Naive B cell (primary cell): Measurements from ENCODE around the gene ARHGAP19. TPM values are rescaled to one million over a fixed set of nuclear protein-coding genes. Genes with fewer than 3 reads are reported as not detected.

ENCODE experiments used
- ATAC-seq, 2 donors: fragments of 150-1000 bp; cut with Tn5 transposase; 2 replicates each; pipeline ENCODE4 v1.10.0; 2021; ENCODE audit warnings: low read depth in 2 of 2, mild to moderate bottlenecking in 2 of 2, moderate library complexity in 2 of 2
- DNase-seq: peaks from one replicate; pipeline ENCODE4 v3.0.0; 2022
- H3K27ac Mint-ChIP-seq, 6 donors: one replicate each; pipeline ENCODE4 v1.8.0; 2020 to 2022; ENCODE audit warnings: mild to moderate bottlenecking in 6 of 6, mixed read lengths in 6 of 6, moderate library complexity in 5 of 6, inconsistent platforms in 2 of 6
- H3K27me3 Mint-ChIP-seq, 3 donors: one replicate each; pipeline ENCODE4 v1.8.0; 2021 to 2022; ENCODE audit warnings: mixed read lengths in 3 of 3, mild to moderate bottlenecking in 1 of 3
- H3K36me3 Mint-ChIP-seq, 2 donors: one replicate each; pipeline ENCODE4 v1.8.0; 2020 to 2022; ENCODE audit warnings: mixed read lengths in 2 of 2, inconsistent platforms in 1 of 2, mild to moderate bottlenecking in 1 of 2
- H3K4me1 Mint-ChIP-seq, 3 donors: one replicate each; pipeline ENCODE4 v1.8.0; 2020 to 2022; ENCODE audit warnings: mixed read lengths in 3 of 3, inconsistent platforms in 1 of 3, mild to moderate bottlenecking in 1 of 3, moderate library complexity in 1 of 3
- H3K4me3 Mint-ChIP-seq, 8 donors: one replicate each; pipeline ENCODE4 v1.8.0; 2020 to 2022; ENCODE audit warnings: mild to moderate bottlenecking in 8 of 8, mixed read lengths in 8 of 8, moderate library complexity in 8 of 8, inconsistent platforms in 2 of 8
- H3K9me3 Mint-ChIP-seq, 7 donors: one replicate each; pipeline ENCODE4 v1.8.0; 2020 to 2022; ENCODE audit warnings: mixed read lengths in 7 of 7, mild to moderate bottlenecking in 5 of 7, inconsistent platforms in 2 of 7, moderate library complexity in 1 of 7
- polyA plus RNA-seq, 6 donors: library from polyadenylated mRNA; unstranded; fragments of 300-500 nt; fragmentation: Illumina TruSeq; gene quantifications; one replicate each; pipeline ENCODE4 v1.2.3, GENCODE V29; 2021; ENCODE audit warnings: low read depth in 6 of 6

ARHGAP19 gene
- polyA plus RNA-seq, 6 donors from 2014 or later = 6.2 to 19.3 (median 9.4) TPM

DNA sequence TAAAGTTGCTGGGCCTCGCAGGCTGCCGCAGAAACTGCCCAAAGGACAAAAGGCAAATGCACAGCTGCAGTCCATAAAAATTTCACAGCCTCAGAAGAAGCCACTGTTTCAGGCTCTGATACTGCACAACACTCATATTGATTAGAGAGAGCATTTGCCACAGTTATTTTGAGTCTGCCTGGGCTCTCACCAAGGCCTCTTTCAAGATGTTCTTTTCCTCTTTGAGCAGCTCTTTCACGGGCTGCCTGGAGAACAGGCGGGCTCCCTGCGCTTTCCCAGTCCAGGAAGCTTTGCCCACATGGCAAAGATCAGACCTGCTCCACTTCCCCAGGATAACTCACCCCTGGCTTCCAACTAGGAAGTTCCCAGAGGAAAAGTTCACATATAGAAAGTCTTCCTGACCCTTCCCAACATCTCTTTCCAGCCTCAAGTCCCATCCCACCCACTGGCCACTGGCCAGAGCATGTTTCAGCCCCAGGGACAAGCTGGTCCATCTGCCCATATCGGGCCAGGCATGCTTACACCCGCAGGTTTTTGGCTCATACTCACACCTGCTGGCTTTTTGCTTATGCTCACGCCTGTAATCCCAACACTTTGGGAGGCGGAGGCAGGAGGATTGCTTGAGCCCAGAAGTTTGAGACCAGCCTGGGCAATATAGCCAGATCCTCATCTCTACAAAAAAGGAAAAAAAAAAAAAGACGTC is 110.0 kb downstream of the ARHGAP19 start:
- H3K4me3 Mint-ChIP-seq = no peak overlapping the region
- H3K36me3 Mint-ChIP-seq = peaks cover 0 to 8% of the 10 kb centered on the region in 2 donors
- ATAC-seq = no peak
- no peak overlapping the region for H3K27ac Mint-ChIP-seq
- H3K4me1 Mint-ChIP-seq = peaks cover 12 to 16% (median 14%) of the 10 kb centered on the region in 3 donors
- peaks cover 0 to 2% (median 0%) of the 10 kb centered on the region in 7 donors for H3K9me3 Mint-ChIP-seq
- no peak for DNase-seq
- H3K27me3 Mint-ChIP-seq = peaks cover 42 to 70% (median 56%) of the 10 kb centered on the region in 3 donors

DNA sequence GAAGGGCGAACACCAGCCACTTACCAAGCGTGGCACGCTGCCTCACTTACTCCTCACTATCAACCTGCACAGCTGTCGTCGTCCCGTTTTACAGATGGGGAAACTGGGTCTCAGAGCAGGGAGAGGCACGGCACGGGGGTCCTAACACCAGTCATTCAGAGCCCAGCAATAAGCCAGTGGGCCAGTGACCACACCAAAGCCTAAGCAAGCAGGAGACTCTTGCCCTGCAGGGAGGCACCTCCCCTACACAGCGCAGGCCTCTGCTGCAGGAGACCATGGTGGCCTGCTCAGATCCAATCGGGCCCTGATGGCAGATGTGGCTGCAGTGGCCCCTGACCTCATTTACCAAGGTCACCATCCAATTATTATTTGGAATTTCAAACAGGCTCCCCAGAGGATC is 111.5 kb downstream of the ARHGAP19 start:
- no peak overlapping the region for H3K27ac Mint-ChIP-seq
- H3K36me3 Mint-ChIP-seq = peaks cover 0 to 8% of the 10 kb centered on the region in 2 donors

DNA sequence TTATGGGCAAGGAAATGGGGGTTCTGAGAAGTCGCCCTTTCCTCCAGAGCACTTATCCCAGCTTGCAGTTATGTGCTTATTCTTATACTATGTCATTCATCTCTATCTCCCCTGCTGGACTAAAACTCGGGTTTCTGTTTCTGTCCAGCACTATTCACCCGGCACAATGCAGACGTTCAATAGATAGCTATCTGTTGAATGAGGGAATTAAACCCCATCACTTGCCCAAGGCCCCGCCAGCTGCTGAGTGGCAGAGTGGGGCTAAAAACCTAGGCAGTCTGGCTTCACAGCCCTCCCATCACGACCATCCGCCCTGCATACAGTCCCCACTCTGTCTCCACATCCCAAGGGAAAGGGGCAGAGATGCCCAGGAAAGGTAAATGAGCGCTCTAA is 112.1 kb downstream of the ARHGAP19 start:
- Mint-ChIP-seq H3K27ac (no peak overlapping the region), H3K4me3 (no peak overlapping the region), H3K36me3 (peaks cover 0 to 8% of the 10 kb centered on the region in 2 donors), H3K9me3 (peaks cover 0 to 2% (median 0%) of the 10 kb centered on the region in 7 donors), H3K4me1 (peaks cover 8 to 9% (median 8%) of the 10 kb centered on the region in 3 donors), H3K27me3 (peaks cover 30 to 53% (median 47%) of the 10 kb centered on the region in 3 donors)
- DNase-seq = no peak
- ATAC-seq = no peak

More for the DNA sequence above, 111.5 kb downstream of the ARHGAP19 start:
- Mint-ChIP-seq H3K27me3 (peaks cover 30 to 55% (median 42%) of the 10 kb centered on the region in 3 donors), H3K4me1 (peaks cover 8 to 9% (median 8%) of the 10 kb centered on the region in 3 donors), H3K4me3 (no peak overlapping the region), H3K9me3 (peaks cover 0 to 2% (median 0%) of the 10 kb centered on the region in 7 donors)
- ATAC-seq (no peak), DNase-seq (no peak)

DNA sequence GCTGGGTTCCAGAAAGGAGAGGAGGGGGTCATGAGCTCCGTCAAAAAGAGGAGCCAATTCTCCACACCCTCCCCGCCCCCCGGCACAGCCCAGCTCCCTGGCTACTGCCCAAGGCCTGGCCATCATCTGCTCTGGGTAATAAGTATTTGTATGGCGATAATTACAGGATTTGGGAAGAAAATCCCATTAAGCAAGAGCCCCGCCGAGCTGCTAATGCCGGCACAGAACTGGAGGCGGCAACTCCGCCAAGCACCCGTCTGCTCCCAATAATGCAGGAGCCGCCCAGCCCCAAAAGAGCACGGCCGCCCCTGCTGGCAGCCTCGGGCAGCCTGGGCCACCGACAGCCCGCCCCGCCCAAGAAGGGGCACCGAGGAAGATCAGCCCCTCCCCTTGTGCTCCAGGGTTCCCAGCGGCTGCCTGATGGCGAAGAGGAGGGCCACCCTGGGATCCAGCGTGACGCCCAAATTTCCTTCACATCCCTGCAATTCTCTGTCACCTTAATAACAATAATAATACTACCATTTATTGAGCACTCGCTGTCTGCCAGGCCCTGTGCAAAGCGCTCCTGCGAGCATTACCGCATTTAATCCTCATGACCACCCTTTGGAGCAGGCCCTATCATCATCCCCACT is 112.6 kb downstream of the ARHGAP19 start:
- Mint-ChIP-seq H3K27ac (no peak overlapping the region), H3K4me1 (peaks cover 4 to 7% (median 5%) of the 10 kb centered on the region in 3 donors), H3K9me3 (peaks cover 0 to 2% (median 0%) of the 10 kb centered on the region in 7 donors), H3K4me3 (no peak overlapping the region), H3K27me3 (peaks cover 29 to 48% (median 43%) of the 10 kb centered on the region in 3 donors), H3K36me3 (peaks cover 0 to 5% of the 10 kb centered on the region in 2 donors)
- DNase-seq (no peak), ATAC-seq (no peak)

DNA sequence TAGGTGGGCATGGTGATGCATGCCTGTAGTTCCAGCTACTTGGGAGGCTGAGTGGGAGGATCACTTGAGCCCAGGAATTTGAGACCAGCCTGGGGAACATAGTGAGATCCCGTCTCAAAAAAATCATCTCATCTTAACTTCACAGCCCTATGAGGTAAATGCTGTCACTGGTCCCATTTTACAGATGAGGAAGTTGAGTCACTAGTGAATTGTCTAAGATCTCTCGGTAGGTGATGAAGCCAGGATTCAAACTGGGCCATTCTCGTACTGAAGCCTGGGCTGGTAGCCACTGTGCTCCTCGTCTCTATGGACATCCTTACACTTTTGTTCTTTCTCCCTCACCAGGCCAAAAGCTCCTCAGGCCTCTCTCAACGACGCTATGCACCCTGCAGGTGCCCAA is 113.1 kb downstream of the ARHGAP19 start:
- DNase-seq (no peak), ATAC-seq (no peak)
- Mint-ChIP-seq H3K27me3 (peaks cover 24 to 42% (median 38%) of the 10 kb centered on the region in 3 donors), H3K36me3 (no peaks in the 10 kb centered on the region), H3K4me3 (no peak overlapping the region), H3K9me3 (peaks cover 0 to under 1% (median 0%) of the 10 kb centered on the region in 7 donors), H3K4me1 (peaks cover 0 to 1% (median 0%) of the 10 kb centered on the region in 3 donors), H3K27ac (no peak overlapping the region)

DNA sequence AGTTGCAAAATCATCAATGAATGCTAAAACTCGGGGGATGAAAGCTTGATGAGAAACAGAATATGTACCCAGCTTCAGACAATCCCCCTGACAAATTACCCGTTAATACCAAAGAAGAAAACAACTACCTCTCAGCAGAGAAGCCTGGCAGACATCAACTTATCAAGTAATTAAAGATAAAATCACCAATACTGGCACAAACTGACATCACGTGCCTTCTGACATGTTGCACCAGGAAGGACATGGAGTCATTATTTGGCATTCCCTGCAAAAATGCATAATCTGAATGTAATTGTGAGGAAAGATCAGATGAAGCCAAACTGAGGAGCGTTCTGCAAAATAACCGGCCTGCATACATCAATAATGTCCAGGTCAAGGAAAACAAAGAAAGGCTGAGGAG is 114.4 kb downstream of the ARHGAP19 start:
- Mint-ChIP-seq H3K9me3 (no peaks in the 10 kb centered on the region), H3K27me3 (peaks cover 12 to 35% (median 31%) of the 10 kb centered on the region in 3 donors), H3K4me1 (no peaks in the 10 kb centered on the region), H3K27ac (no peak overlapping the region), H3K36me3 (no peaks in the 10 kb centered on the region), H3K4me3 (no peak overlapping the region)
- ATAC-seq (no peak), DNase-seq (no peak)

DNA sequence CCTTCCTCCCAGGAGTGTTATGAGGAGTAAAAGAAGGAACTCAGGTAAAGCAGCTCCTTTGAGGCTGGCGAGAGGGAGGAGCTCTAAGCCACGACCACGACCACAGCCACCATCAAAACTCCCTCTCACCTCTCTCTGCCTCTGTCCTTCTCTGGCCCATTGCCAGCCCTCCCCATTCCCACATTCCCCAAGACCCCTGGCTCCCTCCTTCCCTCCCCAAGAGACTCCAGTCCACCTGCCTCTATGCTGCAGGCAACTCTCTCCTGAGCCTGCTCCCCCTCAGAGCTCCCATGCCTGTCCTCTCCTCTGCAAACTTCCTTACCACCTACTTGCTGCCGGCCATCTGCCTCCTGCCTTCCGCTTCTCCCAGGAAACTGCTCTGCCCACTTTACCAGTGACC is 116.2 kb downstream of the ARHGAP19 start:
- no peak overlapping the region for H3K4me3 Mint-ChIP-seq
- H3K36me3 Mint-ChIP-seq = no peaks in the 10 kb centered on the region
- DNase-seq = no peak

DNA sequence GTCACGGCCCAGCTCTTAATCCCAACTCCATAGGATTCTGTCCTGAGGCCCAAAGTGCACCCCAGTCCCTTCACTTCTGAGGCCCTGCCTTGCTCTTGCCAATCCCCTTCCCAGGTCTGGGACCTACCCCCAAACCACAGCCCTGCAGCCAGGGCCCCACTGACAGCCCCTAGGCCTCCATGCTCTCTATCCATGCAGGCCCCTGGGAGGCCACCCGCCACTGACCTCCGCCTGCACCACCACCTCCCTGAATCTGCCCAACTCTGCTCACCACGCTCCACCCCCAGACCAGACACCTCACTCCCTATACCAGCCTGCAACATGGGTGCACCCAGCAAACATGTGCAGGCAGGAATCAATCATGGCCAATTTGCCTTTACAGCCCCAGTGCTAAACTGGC is 116.9 kb downstream of the ARHGAP19 start:
- no peaks in the 10 kb centered on the region for H3K36me3 Mint-ChIP-seq
- H3K27ac Mint-ChIP-seq = peak overlapping the region in 1 of 6 donors; percentile 5
- ATAC-seq = no peak
- DNase-seq = no peak
- H3K4me1 Mint-ChIP-seq = peaks cover 0 to 3% (median 0%) of the 10 kb centered on the region in 3 donors
- H3K4me3 Mint-ChIP-seq = peak overlapping the region in 1 of 8 donors; percentile 57
- peaks cover 16 to 44% (median 32%) of the 10 kb centered on the region in 3 donors for H3K27me3 Mint-ChIP-seq
- no peaks in the 10 kb centered on the region for H3K9me3 Mint-ChIP-seq

More for the DNA sequence above, 116.2 kb downstream of the ARHGAP19 start:
- H3K9me3 Mint-ChIP-seq = no peaks in the 10 kb centered on the region
- no peak overlapping the region for H3K27ac Mint-ChIP-seq
- H3K4me1 Mint-ChIP-seq = peaks cover 0 to 3% (median 0%) of the 10 kb centered on the region in 3 donors
- ATAC-seq = no peak
- H3K27me3 Mint-ChIP-seq = peaks cover 16 to 42% (median 31%) of the 10 kb centered on the region in 3 donors

DNA sequence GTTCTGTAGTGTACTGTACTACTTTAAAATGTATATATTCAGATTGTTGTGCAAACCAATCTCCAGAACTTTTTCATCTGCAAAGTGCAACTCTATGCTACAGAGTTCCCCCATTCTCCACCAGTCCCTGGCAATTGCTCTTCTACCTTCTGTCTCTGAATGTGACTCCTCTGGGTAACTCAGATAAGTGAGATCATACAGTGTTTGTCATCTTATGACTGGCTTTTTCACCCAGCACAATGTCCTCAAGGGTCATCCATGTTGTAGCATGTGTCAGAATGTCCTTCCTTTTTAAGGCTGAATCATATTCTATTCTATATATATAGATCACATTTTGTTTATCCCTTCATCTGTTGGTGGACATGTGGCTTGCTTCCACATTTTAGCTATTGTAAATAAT is 117.5 kb downstream of the ARHGAP19 start:
- ATAC-seq = no peak
- H3K27ac Mint-ChIP-seq = no peak overlapping the region
- H3K9me3 Mint-ChIP-seq = no peaks in the 10 kb centered on the region

DNA sequence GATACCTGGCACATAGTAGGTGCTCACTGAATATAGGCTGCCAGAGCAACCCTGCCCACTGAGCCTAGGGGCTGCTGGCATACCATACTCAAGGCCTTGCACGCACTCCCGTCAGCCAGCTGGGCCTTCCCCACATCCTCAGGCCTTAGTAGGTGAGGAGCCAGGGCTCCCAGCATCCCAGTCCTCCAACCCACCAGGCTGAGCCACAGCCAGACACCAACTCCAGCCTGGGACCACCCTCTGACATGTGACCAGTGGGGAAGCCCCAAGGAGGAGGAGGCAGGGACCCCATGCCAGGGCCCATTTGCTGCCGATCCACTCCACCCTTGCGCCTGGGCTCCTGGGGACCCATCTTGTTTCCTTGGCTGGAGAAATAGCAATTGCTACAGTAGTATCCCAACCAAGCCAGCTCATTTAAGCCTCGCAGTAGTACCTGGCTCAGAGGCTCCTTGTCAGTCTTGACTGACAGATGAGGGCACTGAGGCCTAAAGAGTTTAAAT is 118.1 kb downstream of the ARHGAP19 start:
- Mint-ChIP-seq H3K9me3 (no peaks in the 10 kb centered on the region), H3K4me3 (no peak overlapping the region), H3K27me3 (peaks cover 20 to 49% (median 37%) of the 10 kb centered on the region in 3 donors), H3K27ac (no peak overlapping the region), H3K36me3 (no peaks in the 10 kb centered on the region), H3K4me1 (peaks cover 0 to 3% (median 0%) of the 10 kb centered on the region in 3 donors)
- DNase-seq (no peak), ATAC-seq (no peak)

More for the DNA sequence above, 117.5 kb downstream of the ARHGAP19 start:
- H3K36me3 Mint-ChIP-seq = no peaks in the 10 kb centered on the region
- H3K4me3 Mint-ChIP-seq = no peak overlapping the region
- H3K27me3 Mint-ChIP-seq = peaks cover 15 to 43% (median 32%) of the 10 kb centered on the region in 3 donors
- peaks cover 0 to 3% (median 0%) of the 10 kb centered on the region in 3 donors for H3K4me1 Mint-ChIP-seq
- no peak for DNase-seq

DNA sequence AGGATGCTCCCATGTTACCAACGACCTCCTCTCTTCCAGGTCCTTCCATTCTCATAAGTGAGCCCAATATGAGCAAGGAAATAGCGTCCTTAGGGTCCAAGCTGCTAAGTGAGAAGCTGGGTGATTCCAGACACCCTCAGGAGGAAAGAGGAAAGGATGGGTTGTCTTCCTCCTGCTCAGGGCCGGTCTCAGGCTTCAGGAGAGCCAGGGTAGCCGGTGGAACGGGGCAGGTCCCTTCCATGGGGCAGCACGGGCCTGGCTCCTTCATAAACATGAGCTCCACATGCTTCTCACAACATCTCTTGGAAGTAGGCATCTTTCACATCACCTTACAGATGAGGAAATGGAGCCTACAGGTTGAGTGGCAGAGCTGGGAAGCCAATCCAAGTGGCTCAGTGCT is 119.4 kb downstream of the ARHGAP19 start:
- no peaks in the 10 kb centered on the region for H3K36me3 Mint-ChIP-seq
- no peak for DNase-seq
- H3K27me3 Mint-ChIP-seq = peaks cover 25 to 54% (median 47%) of the 10 kb centered on the region in 3 donors
- no peak for ATAC-seq
- H3K27ac Mint-ChIP-seq = no peak overlapping the region
- H3K9me3 Mint-ChIP-seq = no peaks in the 10 kb centered on the region
- H3K4me1 Mint-ChIP-seq = peaks cover 0 to 3% (median 0%) of the 10 kb centered on the region in 3 donors
- H3K4me3 Mint-ChIP-seq = no peak overlapping the region
